HepG2 (cell line): ENCODE data around the gene MICAL3. TPM values are rescaled to one million over a fixed set of nuclear protein-coding genes. Genes with fewer than 3 reads are reported as not detected.

Source experiments
- GATAD2A ChIP-seq: IDR thresholded peaks from 2 replicates; pipeline ENCODE4 v1.6.1; 2016
- SALL1 ChIP-seq: sonication (generic); formaldehyde crosslinking; IDR thresholded peaks from 2 replicates; pipeline ENCODE4 v1.8.0; 2022; ENCODE audit warnings: mild to moderate bottlenecking, missing genetic modification reagents
- TBX2 ChIP-seq: sonication (generic); formaldehyde crosslinking; IDR thresholded peaks from 2 replicates; pipeline ENCODE4 v1.5.0; 2020; ENCODE audit warnings: missing genetic modification reagents, mild to moderate bottlenecking, borderline replicate concordance
- TEAD3 ChIP-seq: optimal IDR thresholded peaks from 2 replicates; pipeline ENCODE3; 2016; ENCODE audit warnings: borderline replicate concordance
- ZMYM3 ChIP-seq: sonication (generic); formaldehyde crosslinking; IDR thresholded peaks from 2 replicates; pipeline ENCODE4 v1.5.1; 2020; ENCODE audit warnings: mild to moderate bottlenecking, missing genetic modification reagents
- ZNF331 ChIP-seq: sonication (generic); formaldehyde crosslinking; IDR thresholded peaks from 2 replicates; pipeline ENCODE4 v1.4.0; 2020; ENCODE audit warnings: missing genetic modification reagents
- polyA plus RNA-seq, 8 experiments: library from polyadenylated mRNA; depleted of rRNA in 3 of 8; stranded (reverse) in 7 of 8; unstranded in 1 of 8; fragments of >200 nt; fragmentation: Illumina TruSeq in 4 of 8; extraction: Trizol in 4 of 8; gene quantifications; 2 replicates each; pipeline versions ENCODE4 v1.2.1 to v1.2.3, GENCODE V29; 2011 to 2016; ENCODE audit warnings: low read depth in 4 of 8, missing spikeins in 1 of 8, mixed read lengths in 1 of 8; ENCODE audit not compliant: insufficient read depth in 1 of 8
- total RNA-seq, 5 experiments: library from RNA; depleted of rRNA; stranded (reverse); fragments of >200 nt; fragmentation: Illumina TruSeq; extraction: Trizol; gene quantifications; 2 replicates each; pipeline ENCODE4 v1.2.3, GENCODE V29; 2016; ENCODE audit warnings: low read depth in 1 of 5
- TF ChIP-seq, protein P1 (sequence below): sonication (generic); formaldehyde crosslinking; IDR thresholded peaks from 2 replicates; pipeline ENCODE4 v1.4.0; 2020; ENCODE audit warnings: mild to moderate bottlenecking, missing genetic modification reagents
- TF ChIP-seq, protein P2 (sequence below): sonication (generic); formaldehyde crosslinking; IDR thresholded peaks from 2 replicates; pipeline ENCODE4 v1.4.0; 2020; ENCODE audit warnings: mild to moderate bottlenecking, missing genetic modification reagents
- TF ChIP-seq, protein P3 (sequence below): sonication (generic); formaldehyde crosslinking; IDR thresholded peaks from 2 replicates; pipeline ENCODE4 v1.5.1; 2020; ENCODE audit warnings: mild to moderate bottlenecking, missing genetic modification reagents, moderate library complexity
- TF ChIP-seq, protein P4 (sequence below): sonication (generic); formaldehyde crosslinking; IDR thresholded peaks from 2 replicates; pipeline ENCODE4 v1.4.0; 2020; ENCODE audit warnings: mild to moderate bottlenecking, missing genetic modification reagents

MICAL3 gene
- total and polyA plus RNA-seq, 2 of the 13 experiments (the other 11 are each of a cell fraction or from before 2014, with no cell fraction given) = 5.3 to 12.5 TPM

DNA sequence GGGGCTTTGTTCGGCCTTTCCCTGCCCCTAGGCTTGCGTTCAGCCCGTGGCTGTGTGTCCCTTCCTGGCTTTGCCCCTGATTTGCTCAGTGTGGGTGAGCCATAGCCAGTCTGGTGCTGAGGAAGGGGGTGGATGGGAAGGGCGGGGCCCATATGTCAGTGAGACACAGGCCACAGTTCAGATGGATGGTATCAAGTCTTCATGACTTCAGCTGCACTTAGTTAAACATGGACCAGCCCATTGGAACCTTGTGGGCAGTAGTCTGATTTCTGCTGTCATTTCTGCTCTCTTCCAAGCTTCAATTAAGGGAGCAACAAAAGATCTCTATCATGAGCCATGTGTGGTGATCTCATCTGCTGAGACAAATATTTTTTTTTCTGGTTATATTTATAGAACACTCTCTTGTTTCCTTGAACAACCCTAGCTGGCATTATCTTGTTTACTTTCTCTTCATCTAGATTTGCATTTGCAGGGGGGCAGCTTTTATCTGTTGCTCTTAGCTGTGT is 31.9 kb upstream of the MICAL3 start (continued):
- TF ChIP-seq, protein P1, sequence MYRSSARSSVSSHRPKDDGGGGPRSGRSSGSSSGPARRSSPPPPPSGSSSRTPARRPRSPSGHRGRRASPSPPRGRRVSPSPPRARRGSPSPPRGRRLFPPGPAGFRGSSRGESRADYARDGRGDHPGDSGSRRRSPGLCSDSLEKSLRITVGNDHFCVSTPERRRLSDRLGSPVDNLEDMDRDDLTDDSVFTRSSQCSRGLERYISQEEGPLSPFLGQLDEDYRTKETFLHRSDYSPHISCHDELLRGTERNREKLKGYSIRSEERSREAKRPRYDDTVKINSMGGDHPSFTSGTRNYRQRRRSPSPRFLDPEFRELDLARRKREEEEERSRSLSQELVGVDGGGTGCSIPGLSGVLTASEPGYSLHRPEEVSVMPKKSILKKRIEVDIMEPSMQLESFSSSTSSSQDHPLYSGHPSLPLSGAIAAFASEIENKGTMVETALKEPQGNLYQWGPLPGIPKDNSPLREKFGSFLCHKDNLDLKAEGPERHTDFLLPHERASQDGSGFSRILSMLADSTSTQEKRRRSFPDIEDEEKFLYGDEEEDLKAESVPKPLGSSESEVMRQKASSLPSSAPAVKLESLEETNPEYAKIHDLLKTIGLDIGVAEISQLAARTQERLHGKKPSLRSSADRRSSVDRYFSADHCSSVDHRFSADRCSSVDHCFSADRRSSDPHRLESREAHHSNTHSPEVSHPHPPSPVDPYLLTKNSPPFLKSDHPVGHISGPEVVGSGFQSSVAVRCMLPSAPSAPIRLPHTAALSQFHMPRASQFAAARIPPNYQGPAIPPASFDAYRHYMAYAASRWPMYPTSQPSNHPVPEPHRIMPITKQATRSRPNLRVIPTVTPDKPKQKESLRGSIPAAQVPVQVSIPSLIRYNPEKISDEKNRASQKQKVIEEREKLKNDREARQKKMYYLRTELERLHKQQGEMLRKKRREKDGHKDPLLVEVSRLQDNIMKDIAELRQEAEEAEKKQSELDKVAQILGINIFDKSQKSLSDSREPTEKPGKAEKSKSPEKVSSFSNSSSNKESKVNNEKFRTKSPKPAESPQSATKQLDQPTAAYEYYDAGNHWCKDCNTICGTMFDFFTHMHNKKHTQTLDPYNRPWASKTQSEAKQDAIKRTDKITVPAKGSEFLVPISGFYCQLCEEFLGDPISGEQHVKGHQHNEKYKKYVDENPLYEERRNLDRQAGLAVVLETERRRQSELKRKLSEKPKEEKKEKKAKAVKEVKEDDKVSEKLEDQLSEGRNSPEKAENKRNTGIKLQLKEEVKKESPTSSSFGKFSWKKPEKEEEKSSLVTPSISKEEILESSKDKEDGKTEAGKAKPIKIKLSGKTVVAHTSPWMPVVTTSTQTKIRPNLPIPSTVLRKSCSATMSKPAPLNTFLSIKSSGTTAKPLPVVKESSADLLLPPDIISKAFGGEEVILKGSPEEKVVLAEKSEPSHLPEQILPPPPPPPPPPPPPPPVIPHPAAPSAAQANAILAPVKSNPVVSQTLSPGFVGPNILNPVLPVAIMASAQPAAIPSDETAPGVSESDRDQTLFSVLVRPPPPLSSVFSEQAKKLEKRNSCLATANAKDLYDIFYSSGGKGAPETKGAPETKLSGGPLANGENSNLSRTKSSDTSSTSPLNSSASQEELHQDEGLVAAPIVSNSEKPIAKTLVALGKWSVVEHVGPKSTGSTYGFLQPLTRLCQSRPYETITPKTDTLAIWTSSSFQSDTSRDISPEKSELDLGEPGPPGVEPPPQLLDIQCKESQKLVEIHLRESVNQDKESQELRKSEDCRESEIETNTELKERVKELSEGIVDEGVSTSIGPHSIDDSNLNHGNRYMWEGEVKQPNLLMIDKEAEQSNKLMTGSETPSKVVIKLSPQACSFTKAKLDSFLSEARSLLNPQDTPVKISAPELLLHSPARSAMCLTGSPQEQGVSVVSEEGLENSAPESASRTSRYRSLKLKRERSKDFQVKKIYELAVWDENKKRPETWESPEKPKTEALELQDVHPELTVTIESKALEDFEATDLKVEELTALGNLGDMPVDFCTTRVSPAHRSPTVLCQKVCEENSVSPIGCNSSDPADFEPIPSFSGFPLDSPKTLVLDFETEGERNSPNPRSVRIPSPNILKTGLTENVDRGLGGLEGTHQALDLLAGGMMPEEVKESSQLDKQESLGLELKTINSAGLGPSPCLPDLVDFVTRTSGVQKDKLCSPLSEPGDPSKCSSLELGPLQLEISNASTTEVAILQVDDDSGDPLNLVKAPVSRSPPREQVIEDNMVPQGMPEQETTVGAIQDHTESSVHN (CRISPR knock-in tag) = no peak
- TF ChIP-seq ZMYM3 (0 out of 2 replicates have a peak, but pooled peaks have one; percentile 1), ZNF331 (CRISPR knock-in tag) (peak; percentile 71; the same call in 1 of the 2 replicates), TBX2 (CRISPR knock-in tag) (peak; percentile 53; the same call in 1 of the 2 replicates), TEAD3 (CRISPR knock-in tag) (peak; percentile 38), SALL1 (peak; percentile 54; the same call in 1 of the 2 replicates), GATAD2A (0 out of 2 replicates have a peak, but pooled peaks have one; percentile 30)
- TF ChIP-seq, protein P2, sequence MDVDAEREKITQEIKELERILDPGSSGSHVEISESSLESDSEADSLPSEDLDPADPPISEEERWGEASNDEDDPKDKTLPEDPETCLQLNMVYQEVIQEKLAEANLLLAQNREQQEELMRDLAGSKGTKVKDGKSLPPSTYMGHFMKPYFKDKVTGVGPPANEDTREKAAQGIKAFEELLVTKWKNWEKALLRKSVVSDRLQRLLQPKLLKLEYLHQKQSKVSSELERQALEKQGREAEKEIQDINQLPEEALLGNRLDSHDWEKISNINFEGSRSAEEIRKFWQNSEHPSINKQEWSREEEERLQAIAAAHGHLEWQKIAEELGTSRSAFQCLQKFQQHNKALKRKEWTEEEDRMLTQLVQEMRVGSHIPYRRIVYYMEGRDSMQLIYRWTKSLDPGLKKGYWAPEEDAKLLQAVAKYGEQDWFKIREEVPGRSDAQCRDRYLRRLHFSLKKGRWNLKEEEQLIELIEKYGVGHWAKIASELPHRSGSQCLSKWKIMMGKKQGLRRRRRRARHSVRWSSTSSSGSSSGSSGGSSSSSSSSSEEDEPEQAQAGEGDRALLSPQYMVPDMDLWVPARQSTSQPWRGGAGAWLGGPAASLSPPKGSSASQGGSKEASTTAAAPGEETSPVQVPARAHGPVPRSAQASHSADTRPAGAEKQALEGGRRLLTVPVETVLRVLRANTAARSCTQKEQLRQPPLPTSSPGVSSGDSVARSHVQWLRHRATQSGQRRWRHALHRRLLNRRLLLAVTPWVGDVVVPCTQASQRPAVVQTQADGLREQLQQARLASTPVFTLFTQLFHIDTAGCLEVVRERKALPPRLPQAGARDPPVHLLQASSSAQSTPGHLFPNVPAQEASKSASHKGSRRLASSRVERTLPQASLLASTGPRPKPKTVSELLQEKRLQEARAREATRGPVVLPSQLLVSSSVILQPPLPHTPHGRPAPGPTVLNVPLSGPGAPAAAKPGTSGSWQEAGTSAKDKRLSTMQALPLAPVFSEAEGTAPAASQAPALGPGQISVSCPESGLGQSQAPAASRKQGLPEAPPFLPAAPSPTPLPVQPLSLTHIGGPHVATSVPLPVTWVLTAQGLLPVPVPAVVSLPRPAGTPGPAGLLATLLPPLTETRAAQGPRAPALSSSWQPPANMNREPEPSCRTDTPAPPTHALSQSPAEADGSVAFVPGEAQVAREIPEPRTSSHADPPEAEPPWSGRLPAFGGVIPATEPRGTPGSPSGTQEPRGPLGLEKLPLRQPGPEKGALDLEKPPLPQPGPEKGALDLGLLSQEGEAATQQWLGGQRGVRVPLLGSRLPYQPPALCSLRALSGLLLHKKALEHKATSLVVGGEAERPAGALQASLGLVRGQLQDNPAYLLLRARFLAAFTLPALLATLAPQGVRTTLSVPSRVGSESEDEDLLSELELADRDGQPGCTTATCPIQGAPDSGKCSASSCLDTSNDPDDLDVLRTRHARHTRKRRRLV (CRISPR knock-in tag) = no peak
- TF ChIP-seq, protein P3, sequence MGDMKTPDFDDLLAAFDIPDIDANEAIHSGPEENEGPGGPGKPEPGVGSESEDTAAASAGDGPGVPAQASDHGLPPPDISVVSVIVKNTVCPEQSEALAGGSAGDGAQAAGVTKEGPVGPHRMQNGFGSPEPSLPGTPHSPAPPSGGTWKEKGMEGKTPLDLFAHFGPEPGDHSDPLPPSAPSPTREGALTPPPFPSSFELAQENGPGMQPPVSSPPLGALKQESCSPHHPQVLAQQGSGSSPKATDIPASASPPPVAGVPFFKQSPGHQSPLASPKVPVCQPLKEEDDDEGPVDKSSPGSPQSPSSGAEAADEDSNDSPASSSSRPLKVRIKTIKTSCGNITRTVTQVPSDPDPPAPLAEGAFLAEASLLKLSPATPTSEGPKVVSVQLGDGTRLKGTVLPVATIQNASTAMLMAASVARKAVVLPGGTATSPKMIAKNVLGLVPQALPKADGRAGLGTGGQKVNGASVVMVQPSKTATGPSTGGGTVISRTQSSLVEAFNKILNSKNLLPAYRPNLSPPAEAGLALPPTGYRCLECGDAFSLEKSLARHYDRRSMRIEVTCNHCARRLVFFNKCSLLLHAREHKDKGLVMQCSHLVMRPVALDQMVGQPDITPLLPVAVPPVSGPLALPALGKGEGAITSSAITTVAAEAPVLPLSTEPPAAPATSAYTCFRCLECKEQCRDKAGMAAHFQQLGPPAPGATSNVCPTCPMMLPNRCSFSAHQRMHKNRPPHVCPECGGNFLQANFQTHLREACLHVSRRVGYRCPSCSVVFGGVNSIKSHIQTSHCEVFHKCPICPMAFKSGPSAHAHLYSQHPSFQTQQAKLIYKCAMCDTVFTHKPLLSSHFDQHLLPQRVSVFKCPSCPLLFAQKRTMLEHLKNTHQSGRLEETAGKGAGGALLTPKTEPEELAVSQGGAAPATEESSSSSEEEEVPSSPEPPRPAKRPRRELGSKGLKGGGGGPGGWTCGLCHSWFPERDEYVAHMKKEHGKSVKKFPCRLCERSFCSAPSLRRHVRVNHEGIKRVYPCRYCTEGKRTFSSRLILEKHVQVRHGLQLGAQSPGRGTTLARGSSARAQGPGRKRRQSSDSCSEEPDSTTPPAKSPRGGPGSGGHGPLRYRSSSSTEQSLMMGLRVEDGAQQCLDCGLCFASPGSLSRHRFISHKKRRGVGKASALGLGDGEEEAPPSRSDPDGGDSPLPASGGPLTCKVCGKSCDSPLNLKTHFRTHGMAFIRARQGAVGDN (CRISPR knock-in tag) = peak; percentile 75
- TF ChIP-seq, protein P4, sequence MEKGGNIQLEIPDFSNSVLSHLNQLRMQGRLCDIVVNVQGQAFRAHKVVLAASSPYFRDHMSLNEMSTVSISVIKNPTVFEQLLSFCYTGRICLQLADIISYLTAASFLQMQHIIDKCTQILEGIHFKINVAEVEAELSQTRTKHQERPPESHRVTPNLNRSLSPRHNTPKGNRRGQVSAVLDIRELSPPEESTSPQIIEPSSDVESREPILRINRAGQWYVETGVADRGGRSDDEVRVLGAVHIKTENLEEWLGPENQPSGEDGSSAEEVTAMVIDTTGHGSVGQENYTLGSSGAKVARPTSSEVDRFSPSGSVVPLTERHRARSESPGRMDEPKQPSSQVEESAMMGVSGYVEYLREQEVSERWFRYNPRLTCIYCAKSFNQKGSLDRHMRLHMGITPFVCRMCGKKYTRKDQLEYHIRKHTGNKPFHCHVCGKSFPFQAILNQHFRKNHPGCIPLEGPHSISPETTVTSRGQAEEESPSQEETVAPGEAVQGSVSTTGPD = no peak
